Panc1 (cell line): Measurements from ENCODE around the gene PARP3.

Experiments
- CTCF ChIP-seq: fragments of 450-650 bp; IDR thresholded peaks from 2 replicates; pipeline ENCODE4 v1.5.1; 2017; ENCODE audit warnings: mild to moderate bottlenecking
- POLR2AphosphoS5 ChIP-seq: IDR thresholded peaks from 2 replicates; pipeline ENCODE4 v1.6.1; 2012; ENCODE audit warnings: mild to moderate bottlenecking, low read depth, low read length, moderate library complexity

DNA sequence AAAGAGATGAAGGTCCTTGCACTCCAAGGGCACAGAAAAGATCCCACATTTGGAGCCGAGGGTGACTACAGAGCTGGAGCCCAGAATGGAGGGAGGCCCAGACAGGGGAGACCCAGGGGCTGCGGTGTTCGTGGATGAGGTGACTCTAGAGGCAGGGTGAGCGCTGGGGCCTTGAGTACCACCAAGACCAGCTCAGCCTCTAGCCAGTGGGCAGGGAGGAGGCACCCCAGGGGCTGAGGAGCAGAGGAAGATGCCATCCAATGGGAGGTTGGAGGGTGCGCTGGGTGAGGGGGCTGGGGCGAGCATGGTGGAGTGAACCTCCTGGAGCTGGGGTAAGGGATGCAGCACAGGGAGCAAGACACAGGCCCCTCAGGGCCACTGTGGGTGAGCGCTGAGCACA is 13.7 kb upstream of the PARP3 start:
- TF ChIP-seq CTCF (no peak), POLR2AphosphoS5 (no peak)
